HG02588 (cell line): ENCODE measurements around the gene IFNK.

ENCODE experiments used
- ATAC-seq: cut with Tn5 transposase; IDR thresholded peaks from one replicate; pipeline ENCODE4 v1.9.1; 2021; ENCODE audit warnings: mild to moderate bottlenecking, moderate library complexity; ENCODE audit not compliant: unreplicated experiment

IFNK gene

GRCh38 chr9:27537027-27537435 is 12.9 kb downstream of the IFNK start:
- no peak for ATAC-seq

GRCh38 chr9:27537756-27538155 is 13.7 kb downstream of the IFNK start:
- no peak for ATAC-seq

- ATAC-seq: peak; percentile 39
These were observed 14.6 kb downstream of the IFNK start for GRCh38 chr9:27538647-27539046.

- peak; percentile 44 for ATAC-seq
These were observed 15.7 kb downstream of the IFNK start for GRCh38 chr9:27539479-27540441.

GRCh38 chr9:27540502-27540901 is 16.4 kb downstream of the IFNK start:
- ATAC-seq: no peak

GRCh38 chr9:27541740-27542139 is 17.6 kb downstream of the IFNK start:
- ATAC-seq: no peak

GRCh38 chr9:27542508-27542907 is 18.4 kb downstream of the IFNK start:
- no peak for ATAC-seq

- no peak for ATAC-seq
These were observed 21.4 kb downstream of the IFNK start for GRCh38 chr9:27545471-27545870.

- no peak for ATAC-seq
These were observed 24.1 kb downstream of the IFNK start for GRCh38 chr9:27548055-27548741.

- no peak for ATAC-seq
These were observed 25.2 kb downstream of the IFNK start for GRCh38 chr9:27549196-27549755.

- ATAC-seq: no peak
These were observed 30.6 kb downstream of the IFNK start for GRCh38 chr9:27554712-27555111.

GRCh38 chr9:27556470-27556869 is 32.4 kb downstream of the IFNK start:
- no peak for ATAC-seq

- no peak for ATAC-seq
These were observed 34.2 kb downstream of the IFNK start for GRCh38 chr9:27558307-27558706.

- no peak for ATAC-seq
These were observed 36.4 kb downstream of the IFNK start for GRCh38 chr9:27560457-27560856.

GRCh38 chr9:27561685-27562084 is 37.6 kb downstream of the IFNK start:
- ATAC-seq: peak; percentile 56

GRCh38 chr9:27563738-27564430 is 39.8 kb downstream of the IFNK start:
- no peak for ATAC-seq

- no peak for ATAC-seq
These were observed 40.6 kb downstream of the IFNK start for GRCh38 chr9:27564670-27565069.

- ATAC-seq: no peak
These were observed 41.6 kb downstream of the IFNK start for GRCh38 chr9:27565696-27566095.

- ATAC-seq: no peak
These were observed 42.0 kb downstream of the IFNK start for GRCh38 chr9:27566118-27566517.

- ATAC-seq: no peak
These were observed 45.3 kb downstream of the IFNK start for GRCh38 chr9:27569406-27569805.

- no peak for ATAC-seq
These were observed 46.9 kb downstream of the IFNK start for GRCh38 chr9:27571011-27571410.
